Measurements from ENCODE around the gene GMNC.

DNA sequence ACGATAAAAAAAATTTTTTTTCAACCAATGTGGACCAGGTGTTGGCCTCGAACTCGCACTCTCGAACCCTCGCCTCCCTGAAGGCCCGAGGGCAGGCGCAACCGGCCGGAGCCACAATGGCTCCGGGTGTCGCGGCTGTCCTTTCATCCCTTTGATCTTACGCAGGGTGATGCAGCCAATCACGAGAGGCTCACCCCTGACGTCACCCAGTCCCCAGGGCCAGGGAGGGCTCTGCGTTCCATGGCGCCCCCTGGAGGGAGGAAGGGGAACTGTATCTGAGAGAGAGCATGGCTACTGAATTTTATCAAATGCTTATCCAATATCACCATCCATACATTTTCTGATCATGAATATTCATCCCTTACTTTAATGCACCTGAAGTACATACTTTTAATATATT is 15.4 kb upstream of the GMNC start:
- TF ChIP-seq, protein P1, sequence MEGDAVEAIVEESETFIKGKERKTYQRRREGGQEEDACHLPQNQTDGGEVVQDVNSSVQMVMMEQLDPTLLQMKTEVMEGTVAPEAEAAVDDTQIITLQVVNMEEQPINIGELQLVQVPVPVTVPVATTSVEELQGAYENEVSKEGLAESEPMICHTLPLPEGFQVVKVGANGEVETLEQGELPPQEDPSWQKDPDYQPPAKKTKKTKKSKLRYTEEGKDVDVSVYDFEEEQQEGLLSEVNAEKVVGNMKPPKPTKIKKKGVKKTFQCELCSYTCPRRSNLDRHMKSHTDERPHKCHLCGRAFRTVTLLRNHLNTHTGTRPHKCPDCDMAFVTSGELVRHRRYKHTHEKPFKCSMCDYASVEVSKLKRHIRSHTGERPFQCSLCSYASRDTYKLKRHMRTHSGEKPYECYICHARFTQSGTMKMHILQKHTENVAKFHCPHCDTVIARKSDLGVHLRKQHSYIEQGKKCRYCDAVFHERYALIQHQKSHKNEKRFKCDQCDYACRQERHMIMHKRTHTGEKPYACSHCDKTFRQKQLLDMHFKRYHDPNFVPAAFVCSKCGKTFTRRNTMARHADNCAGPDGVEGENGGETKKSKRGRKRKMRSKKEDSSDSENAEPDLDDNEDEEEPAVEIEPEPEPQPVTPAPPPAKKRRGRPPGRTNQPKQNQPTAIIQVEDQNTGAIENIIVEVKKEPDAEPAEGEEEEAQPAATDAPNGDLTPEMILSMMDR (IDR thresholded peaks at IDR 0.05): no peak
- TF ChIP-seq POLR2A (IDR thresholded peaks at IDR 0.05): no peak

All from lower leg skin (tissue), 3 donors.